Effector CD8-positive, alpha-beta T cell (primary cell): Measurements from ENCODE around the gene IFNA8.
"Not testable (repeated sequence)": the region's sequence is repeated elsewhere in the genome, so short reads cannot be mapped to it uniquely, and the experiment has no call there.

Experiments used
- DNase-seq: peaks from one replicate; lab custom pipeline; 2025; lab: John Stamatoyannopoulos, UW

IFNA8 gene

GRCh38 chr9:21428235-21428634, 19.3 kb downstream of the IFNA8 start:
- DNase-seq: no peak

- no peak for DNase-seq
These were observed 20.3 kb downstream of the IFNA8 start for GRCh38 chr9:21429191-21429590.

GRCh38 chr9:21432672-21433425, 23.9 kb downstream of the IFNA8 start:
- no peak for DNase-seq

GRCh38 chr9:21434202-21435014, 25.5 kb downstream of the IFNA8 start:
- DNase-seq: no peak

- DNase-seq: not testable (repeated sequence)
These were observed 26.1 kb downstream of the IFNA8 start for GRCh38 chr9:21435015-21435383.

- no peak for DNase-seq
These were observed 31.2 kb downstream of the IFNA8 start, which contains the start of gene IFNA1 for GRCh38 chr9:21440139-21440538. IFNA1 (plus strand) TSS chr9:21440439; CDS start chr9:21440508, 69 bp downstream.

- DNase-seq: no peak
These were observed 35.1 kb downstream of the IFNA8 start for GRCh38 chr9:21443849-21444625.

GRCh38 chr9:21449312-21449711, 40.4 kb downstream of the IFNA8 start:
- not testable (repeated sequence) for DNase-seq

- no peak for DNase-seq
These were observed 41.9 kb downstream of the IFNA8 start for GRCh38 chr9:21450733-21451394.

- DNase-seq: no peak
These were observed 43.8 kb downstream of the IFNA8 start for GRCh38 chr9:21452681-21453080.

- DNase-seq: no peak
These were observed 45.2 kb downstream of the IFNA8 start for GRCh38 chr9:21454149-21454548.

- DNase-seq: no peak
These were observed 46.4 kb downstream of the IFNA8 start for GRCh38 chr9:21455320-21455719.
